NCI-H2171 treated with DMSO at 0.1 percent for 48 hours (cell line): Measurements from ENCODE around the gene ACY1.

ENCODE experiments used
- DNase-seq: peaks from one replicate; lab custom pipeline; 2025; lab: John Stamatoyannopoulos, UW

The ACY1 gene

GRCh38 chr3:52005571-52005986 is 22.2 kb downstream of the ACY1 start:
- DNase-seq, result peak; percentile 53

GRCh38 chr3:52006017-52006819 is 22.9 kb downstream of the ACY1 start:
- no peak for DNase-seq

- no peak for DNase-seq
Measured at GRCh38 chr3:52006820-52007133, 23.4 kb downstream of the ACY1 start.

- no peak for DNase-seq
Measured at GRCh38 chr3:52007291-52007690, 24.0 kb downstream of the ACY1 start.

GRCh38 chr3:52010431-52010830 is 27.1 kb downstream of the ACY1 start:
- DNase-seq, result no peak

GRCh38 chr3:52012699-52013098 is 29.4 kb downstream of the ACY1 start:
- DNase-seq, result no peak

- no peak for DNase-seq
Measured at GRCh38 chr3:52013802-52014598, 30.7 kb downstream of the ACY1 start.

- DNase-seq, result no peak
Measured at GRCh38 chr3:52014613-52015012, 31.3 kb downstream of the ACY1 start.

- no peak for DNase-seq
Measured at GRCh38 chr3:52015438-52016228, 32.3 kb downstream of the ACY1 start.

GRCh38 chr3:52017586-52017985 is 34.3 kb downstream of the ACY1 start:
- DNase-seq, result no peak

- no peak for DNase-seq
Measured at GRCh38 chr3:52018319-52019000, 35.1 kb downstream of the ACY1 start.

GRCh38 chr3:52019352-52020080 is 36.2 kb downstream of the ACY1 start:
- no peak for DNase-seq

GRCh38 chr3:52020796-52021195 is 37.5 kb downstream of the ACY1 start:
- DNase-seq, result no peak

- DNase-seq, result peak; percentile 81
Measured at GRCh38 chr3:52021489-52022268, 38.3 kb downstream of the ACY1 start.

- peak; percentile 39 for DNase-seq
Measured at GRCh38 chr3:52022323-52023100, 39.2 kb downstream of the ACY1 start.

GRCh38 chr3:52023101-52023770 is 39.9 kb downstream of the ACY1 start:
- DNase-seq, result no peak

- no peak for DNase-seq
Measured at GRCh38 chr3:52023860-52024764, 40.8 kb downstream of the ACY1 start.
